Measurements from ENCODE around the gene KANK4. TPM values are rescaled to one million over a fixed set of nuclear protein-coding genes. Genes with fewer than 3 reads are reported as not detected.

The KANK4 gene
- total RNA-seq, 2 experiments from 2014 or later = not detected

DNA sequence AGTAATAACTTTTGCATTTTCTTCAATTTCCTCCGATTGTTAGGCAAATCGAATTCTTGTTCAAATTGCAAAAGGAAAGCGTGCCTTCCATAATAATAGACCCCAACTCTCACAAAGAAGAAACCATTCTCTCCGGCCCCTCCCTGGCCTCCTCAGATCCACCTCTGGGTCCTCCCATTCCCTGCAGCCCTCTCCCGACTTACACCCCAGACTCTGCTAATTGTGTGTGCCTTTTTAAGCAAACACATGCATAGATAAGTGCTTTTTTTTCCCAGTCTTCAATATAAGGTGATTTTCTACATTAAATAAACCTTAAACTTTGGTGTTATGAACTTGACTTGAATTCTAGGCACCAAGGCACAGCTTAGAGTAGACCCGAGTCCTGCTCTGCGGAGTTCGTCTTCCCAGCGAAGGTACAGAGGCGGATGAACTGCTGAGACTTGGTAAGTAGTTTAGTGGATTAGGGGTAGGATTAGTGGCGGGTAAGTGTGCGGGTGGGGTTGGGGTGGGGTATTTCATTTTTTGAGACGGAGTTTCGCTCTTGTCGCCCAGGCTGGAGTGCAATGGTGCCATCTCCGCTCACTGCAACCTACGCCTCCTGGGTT, 123.0 kb downstream of the KANK4 start:
- Mint-ChIP-seq H3K27ac (no peak overlapping the region), H3K27me3 (peaks cover 41% of the 10 kb centered on the region), H3K4me3 (no peak overlapping the region), H3K9me3 (no peaks in the 10 kb centered on the region), H3K36me3 (peaks cover 3% of the 10 kb centered on the region), H3K4me1 (peaks cover 4% of the 10 kb centered on the region)
- DNase-seq = no peak
- no peak for ATAC-seq (ENCODE audit: low read depth)
- POLR2A ChIA-PET = no interaction called here

DNA sequence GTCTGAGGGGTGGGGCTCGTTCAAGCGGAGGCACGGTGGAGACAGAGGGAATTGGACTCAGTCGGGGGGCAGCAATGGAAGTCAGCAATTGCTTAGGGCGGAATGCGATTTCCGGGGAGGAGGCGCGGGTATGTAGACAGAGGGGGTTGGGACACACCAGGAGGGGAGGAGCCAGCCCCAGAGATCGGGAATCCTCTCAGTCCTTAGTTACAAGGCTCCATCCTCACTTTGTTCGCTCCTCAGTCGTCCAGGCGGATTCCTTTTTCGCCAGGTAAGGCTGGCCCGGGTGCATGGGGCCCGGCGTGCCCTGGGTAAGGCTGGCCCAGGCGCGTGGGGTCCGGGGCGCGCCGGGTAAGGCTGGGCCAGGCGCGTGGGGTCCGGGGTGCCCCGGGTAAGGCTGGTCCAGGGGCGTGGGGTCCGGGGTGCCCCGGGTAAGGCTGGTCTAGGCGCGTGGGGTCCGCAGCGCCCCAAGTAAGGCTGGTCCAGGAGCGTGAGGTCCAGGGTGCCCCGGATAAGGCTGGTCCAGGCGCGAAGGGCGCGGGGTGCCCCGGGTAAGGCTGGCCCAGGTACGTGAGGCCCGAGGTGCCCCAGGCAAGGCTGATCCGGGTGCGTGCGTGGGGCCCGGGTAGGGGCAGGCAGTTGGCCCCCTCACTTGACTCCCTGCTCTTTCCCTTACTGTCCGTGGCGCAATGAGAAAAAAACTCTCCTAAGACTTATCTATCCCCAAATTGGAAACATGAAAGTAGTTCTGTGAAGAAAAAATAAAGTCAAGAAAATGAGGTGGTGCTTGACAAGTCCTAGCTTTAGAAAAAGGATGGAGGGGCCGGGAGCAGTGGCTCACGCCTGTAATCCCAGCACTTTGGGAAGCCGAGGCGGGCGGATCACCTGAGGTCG, 124.3 kb downstream of the KANK4 start, which contains the start of gene L1TD1:
Gene L1TD1 (plus strand): TSS at position 199 of the 894 bp plus-strand sequence. CDS start 11,780 bp downstream, outside the sequence.
- H3K27me3 Mint-ChIP-seq = peaks cover 38% of the 10 kb centered on the region
- ATAC-seq (ENCODE audit: low read depth) (no peak), DNase-seq (no peak)
- peaks cover 3% of the 10 kb centered on the region for H3K36me3 Mint-ChIP-seq
- H3K4me1 Mint-ChIP-seq = peaks cover 4% of the 10 kb centered on the region
- H3K27ac Mint-ChIP-seq = no peak within 1 kb of the TSS
- H3K9me3 Mint-ChIP-seq = no peaks in the 10 kb centered on the region
- POLR2A ChIA-PET = no interaction called here
- H3K4me3 Mint-ChIP-seq = peak within 1 kb of the TSS; percentile 44

DNA sequence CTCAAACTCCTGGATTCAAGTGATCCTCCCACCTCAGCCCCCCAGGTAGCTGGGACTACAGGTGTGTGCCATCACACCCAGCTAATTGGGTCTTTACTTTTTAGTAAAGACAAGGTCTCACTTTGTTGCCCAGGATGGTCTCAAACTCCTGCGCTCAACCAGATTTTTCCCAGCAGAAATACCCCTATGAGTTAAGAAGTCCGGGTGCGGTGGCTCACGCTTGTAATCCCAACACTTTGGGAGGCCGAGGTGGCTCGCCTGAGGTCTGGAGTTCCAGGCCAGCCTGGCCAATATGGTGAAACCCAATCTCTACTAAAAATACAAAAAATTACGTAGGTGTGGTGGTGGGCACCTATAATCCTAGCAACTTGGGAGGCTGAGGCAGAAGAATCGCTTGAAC, 131.1 kb downstream of the KANK4 start:
- H3K4me3 Mint-ChIP-seq = no peak overlapping the region
- peaks cover 2% of the 10 kb centered on the region for H3K27me3 Mint-ChIP-seq
- ATAC-seq (ENCODE audit: low read depth) = no peak
- H3K36me3 Mint-ChIP-seq = no peaks in the 10 kb centered on the region
- H3K27ac Mint-ChIP-seq = no peak overlapping the region
- H3K4me1 Mint-ChIP-seq = no peaks in the 10 kb centered on the region
- POLR2A ChIA-PET = no interaction called here
- DNase-seq = no peak
- no peaks in the 10 kb centered on the region for H3K9me3 Mint-ChIP-seq

DNA sequence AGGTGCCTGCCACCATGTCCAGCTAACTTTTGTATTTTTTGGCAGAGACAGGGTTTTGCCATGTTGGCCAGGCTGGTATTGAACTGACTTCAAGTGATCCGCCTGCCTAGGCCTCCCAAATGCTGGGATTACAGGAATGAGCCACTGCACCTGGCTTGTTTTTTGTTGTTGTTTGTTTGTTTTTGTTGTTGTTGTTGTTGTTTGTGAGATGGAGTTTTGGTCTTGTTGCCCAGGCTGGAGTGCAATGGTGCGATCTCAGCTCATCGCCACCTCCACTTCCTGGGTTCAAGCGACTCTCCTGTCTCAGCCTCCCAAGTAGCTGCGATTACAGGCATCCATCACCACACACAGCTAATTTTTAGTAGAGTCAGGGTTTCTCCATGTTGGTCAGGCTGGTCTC, 131.7 kb downstream of the KANK4 start:
- Mint-ChIP-seq H3K9me3 (no peaks in the 10 kb centered on the region), H3K36me3 (no peaks in the 10 kb centered on the region), H3K27me3 (peaks cover under 1% of the 10 kb centered on the region), H3K27ac (no peak overlapping the region), H3K4me1 (no peaks in the 10 kb centered on the region), H3K4me3 (no peak overlapping the region)
- no peak for DNase-seq
- ATAC-seq (ENCODE audit: low read depth) = no peak
- POLR2A ChIA-PET = no interaction called here

Other genes starting within 250 kb of the KANK4 start
- not detected for gene L1TD1, start 124.6 kb downstream of the KANK4 start, total RNA-seq
- 10 to 100 TPM; 67.7 to 68.4 TPM for gene USP1, start 117.6 kb upstream of the KANK4 start, total RNA-seq